ENCODE results near the gene MAP7. TPM values are rescaled to one million over a fixed set of nuclear protein-coding genes. Genes with fewer than 3 reads are reported as not detected.

MAP7 gene
- total and polyA plus RNA-seq, 2 of the 13 experiments (the other 11 are each of a cell fraction or from before 2014, with no cell fraction given), result 0.04 TPM; not detected in 1

DNA sequence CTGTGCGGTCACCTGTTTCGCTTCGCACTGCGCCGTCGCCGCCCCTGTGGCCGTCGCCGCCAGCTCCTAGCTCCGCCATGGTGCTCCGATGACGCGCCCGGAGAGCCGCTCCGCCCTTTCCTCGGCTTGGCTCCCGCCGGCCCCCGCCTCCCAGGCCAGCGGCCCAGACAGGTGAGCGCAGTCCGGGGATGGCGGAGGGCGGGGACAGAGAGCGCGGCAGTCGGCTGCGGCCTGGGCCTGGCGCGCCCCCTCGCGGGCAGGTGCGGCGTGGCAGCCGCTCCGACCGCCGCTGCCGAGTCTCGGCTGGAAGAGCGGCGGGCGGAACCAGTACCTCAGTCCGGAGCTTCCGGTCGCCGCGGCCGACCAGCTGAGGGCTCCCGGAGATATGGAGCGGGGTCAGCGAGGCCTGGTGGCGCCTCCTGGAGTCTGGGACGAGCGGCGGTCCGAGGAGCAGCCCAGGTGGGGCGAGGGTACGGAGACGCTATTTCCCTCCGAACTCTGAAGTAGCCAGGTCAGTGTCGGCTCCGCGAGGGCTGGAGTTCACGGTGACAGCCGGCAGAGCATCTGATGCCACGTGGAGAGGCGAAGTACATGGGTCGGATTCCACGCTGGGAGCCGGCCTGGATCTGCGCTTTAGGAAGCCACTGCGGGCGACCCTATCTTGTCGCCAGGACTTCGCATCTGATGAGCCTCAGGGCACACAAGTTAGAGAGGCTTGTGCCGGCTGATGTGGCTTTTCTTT is at the start of gene MAP7 (continued):
- TF ChIP-seq ZBTB38 (CRISPR knock-in tag; IDR thresholded peaks at IDR 0.05) (peak; percentile 63; the same call in 1 of the 2 replicates), SNAI1 (CRISPR knock-in tag; IDR thresholded peaks at IDR 0.05; ENCODE audit: borderline replicate concordance) (no peak), ZNF550 (CRISPR knock-in tag; IDR thresholded peaks at IDR 0.05; ENCODE audit: borderline replicate concordance) (no peak), ZSCAN12 (CRISPR knock-in tag; IDR thresholded peaks at IDR 0.05) (no peak), REL (CRISPR knock-in tag; conservative IDR thresholded peaks at IDR 0.05) (no peak), CENPT (CRISPR knock-in tag; IDR thresholded peaks at IDR 0.05; ENCODE audit: low read depth) (no peak), ZNF17 (CRISPR knock-in tag; IDR thresholded peaks at IDR 0.05) (no peak), ZNF12 (CRISPR knock-in tag; IDR thresholded peaks at IDR 0.05) (no peak), ZNF850 (CRISPR knock-in tag; conservative IDR thresholded peaks at IDR 0.05) (no peak), MTA1 (CRISPR knock-in tag; IDR thresholded peaks at IDR 0.05; ENCODE audit: borderline replicate concordance) (no peak)
- TF ChIP-seq, protein P1, sequence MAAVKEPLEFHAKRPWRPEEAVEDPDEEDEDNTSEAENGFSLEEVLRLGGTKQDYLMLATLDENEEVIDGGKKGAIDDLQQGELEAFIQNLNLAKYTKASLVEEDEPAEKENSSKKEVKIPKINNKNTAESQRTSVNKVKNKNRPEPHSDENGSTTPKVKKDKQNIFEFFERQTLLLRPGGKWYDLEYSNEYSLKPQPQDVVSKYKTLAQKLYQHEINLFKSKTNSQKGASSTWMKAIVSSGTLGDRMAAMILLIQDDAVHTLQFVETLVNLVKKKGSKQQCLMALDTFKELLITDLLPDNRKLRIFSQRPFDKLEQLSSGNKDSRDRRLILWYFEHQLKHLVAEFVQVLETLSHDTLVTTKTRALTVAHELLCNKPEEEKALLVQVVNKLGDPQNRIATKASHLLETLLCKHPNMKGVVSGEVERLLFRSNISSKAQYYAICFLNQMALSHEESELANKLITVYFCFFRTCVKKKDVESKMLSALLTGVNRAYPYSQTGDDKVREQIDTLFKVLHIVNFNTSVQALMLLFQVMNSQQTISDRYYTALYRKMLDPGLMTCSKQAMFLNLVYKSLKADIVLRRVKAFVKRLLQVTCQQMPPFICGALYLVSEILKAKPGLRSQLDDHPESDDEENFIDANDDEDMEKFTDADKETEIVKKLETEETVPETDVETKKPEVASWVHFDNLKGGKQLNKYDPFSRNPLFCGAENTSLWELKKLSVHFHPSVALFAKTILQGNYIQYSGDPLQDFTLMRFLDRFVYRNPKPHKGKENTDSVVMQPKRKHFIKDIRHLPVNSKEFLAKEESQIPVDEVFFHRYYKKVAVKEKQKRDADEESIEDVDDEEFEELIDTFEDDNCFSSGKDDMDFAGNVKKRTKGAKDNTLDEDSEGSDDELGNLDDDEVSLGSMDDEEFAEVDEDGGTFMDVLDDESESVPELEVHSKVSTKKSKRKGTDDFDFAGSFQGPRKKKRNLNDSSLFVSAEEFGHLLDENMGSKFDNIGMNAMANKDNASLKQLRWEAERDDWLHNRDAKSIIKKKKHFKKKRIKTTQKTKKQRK (IDR thresholded peaks at IDR 0.05; ENCODE audit: low read length), result no peak
- TF ChIP-seq, protein P2, sequence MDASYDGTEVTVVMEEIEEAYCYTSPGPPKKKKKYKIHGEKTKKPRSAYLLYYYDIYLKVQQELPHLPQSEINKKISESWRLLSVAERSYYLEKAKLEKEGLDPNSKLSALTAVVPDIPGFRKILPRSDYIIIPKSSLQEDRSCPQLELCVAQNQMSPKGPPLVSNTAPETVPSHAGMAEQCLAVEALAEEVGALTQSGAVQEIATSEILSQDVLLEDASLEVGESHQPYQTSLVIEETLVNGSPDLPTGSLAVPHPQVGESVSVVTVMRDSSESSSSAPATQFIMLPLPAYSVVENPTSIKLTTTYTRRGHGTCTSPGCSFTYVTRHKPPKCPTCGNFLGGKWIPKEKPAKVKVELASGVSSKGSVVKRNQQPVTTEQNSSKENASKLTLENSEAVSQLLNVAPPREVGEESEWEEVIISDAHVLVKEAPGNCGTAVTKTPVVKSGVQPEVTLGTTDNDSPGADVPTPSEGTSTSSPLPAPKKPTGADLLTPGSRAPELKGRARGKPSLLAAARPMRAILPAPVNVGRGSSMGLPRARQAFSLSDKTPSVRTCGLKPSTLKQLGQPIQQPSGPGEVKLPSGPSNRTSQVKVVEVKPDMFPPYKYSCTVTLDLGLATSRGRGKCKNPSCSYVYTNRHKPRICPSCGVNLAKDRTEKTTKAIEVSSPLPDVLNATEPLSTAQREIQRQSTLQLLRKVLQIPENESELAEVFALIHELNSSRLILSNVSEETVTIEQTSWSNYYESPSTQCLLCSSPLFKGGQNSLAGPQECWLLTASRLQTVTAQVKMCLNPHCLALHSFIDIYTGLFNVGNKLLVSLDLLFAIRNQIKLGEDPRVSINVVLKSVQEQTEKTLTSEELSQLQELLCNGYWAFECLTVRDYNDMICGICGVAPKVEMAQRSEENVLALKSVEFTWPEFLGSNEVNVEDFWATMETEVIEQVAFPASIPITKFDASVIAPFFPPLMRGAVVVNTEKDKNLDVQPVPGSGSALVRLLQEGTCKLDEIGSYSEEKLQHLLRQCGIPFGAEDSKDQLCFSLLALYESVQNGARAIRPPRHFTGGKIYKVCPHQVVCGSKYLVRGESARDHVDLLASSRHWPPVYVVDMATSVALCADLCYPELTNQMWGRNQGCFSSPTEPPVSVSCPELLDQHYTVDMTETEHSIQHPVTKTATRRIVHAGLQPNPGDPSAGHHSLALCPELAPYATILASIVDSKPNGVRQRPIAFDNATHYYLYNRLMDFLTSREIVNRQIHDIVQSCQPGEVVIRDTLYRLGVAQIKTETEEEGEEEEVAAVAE (CRISPR knock-in tag; IDR thresholded peaks at IDR 0.05; ENCODE audit: borderline replicate concordance), result no peak
- TF ChIP-seq, protein P3, sequence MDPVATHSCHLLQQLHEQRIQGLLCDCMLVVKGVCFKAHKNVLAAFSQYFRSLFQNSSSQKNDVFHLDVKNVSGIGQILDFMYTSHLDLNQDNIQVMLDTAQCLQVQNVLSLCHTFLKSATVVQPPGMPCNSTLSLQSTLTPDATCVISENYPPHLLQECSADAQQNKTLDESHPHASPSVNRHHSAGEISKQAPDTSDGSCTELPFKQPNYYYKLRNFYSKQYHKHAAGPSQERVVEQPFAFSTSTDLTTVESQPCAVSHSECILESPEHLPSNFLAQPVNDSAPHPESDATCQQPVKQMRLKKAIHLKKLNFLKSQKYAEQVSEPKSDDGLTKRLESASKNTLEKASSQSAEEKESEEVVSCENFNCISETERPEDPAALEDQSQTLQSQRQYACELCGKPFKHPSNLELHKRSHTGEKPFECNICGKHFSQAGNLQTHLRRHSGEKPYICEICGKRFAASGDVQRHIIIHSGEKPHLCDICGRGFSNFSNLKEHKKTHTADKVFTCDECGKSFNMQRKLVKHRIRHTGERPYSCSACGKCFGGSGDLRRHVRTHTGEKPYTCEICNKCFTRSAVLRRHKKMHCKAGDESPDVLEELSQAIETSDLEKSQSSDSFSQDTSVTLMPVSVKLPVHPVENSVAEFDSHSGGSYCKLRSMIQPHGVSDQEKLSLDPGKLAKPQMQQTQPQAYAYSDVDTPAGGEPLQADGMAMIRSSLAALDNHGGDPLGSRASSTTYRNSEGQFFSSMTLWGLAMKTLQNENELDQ (CRISPR knock-in tag; IDR thresholded peaks at IDR 0.05; ENCODE audit: borderline replicate concordance), result no peak
- TF ChIP-seq, protein P4, sequence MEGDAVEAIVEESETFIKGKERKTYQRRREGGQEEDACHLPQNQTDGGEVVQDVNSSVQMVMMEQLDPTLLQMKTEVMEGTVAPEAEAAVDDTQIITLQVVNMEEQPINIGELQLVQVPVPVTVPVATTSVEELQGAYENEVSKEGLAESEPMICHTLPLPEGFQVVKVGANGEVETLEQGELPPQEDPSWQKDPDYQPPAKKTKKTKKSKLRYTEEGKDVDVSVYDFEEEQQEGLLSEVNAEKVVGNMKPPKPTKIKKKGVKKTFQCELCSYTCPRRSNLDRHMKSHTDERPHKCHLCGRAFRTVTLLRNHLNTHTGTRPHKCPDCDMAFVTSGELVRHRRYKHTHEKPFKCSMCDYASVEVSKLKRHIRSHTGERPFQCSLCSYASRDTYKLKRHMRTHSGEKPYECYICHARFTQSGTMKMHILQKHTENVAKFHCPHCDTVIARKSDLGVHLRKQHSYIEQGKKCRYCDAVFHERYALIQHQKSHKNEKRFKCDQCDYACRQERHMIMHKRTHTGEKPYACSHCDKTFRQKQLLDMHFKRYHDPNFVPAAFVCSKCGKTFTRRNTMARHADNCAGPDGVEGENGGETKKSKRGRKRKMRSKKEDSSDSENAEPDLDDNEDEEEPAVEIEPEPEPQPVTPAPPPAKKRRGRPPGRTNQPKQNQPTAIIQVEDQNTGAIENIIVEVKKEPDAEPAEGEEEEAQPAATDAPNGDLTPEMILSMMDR (CRISPR knock-in tag; IDR thresholded peaks at IDR 0.05), result peak; percentile 73

All from HepG2 (cell line).